Erythroblast (primary cell): ENCODE measurements around the gene NPM1.

ENCODE experiments used
- GATA1 ChIP-seq: IDR thresholded peaks from 2 replicates; pipeline ENCODE4 v1.6.1; 2011; ENCODE audit warnings: low read depth, mild to moderate bottlenecking, control low read depth, low read length, moderate library complexity
- POLR2A ChIP-seq: IDR thresholded peaks from 2 replicates; pipeline ENCODE4 v1.6.1; 2011; ENCODE audit warnings: mild to moderate bottlenecking, low read length

DNA sequence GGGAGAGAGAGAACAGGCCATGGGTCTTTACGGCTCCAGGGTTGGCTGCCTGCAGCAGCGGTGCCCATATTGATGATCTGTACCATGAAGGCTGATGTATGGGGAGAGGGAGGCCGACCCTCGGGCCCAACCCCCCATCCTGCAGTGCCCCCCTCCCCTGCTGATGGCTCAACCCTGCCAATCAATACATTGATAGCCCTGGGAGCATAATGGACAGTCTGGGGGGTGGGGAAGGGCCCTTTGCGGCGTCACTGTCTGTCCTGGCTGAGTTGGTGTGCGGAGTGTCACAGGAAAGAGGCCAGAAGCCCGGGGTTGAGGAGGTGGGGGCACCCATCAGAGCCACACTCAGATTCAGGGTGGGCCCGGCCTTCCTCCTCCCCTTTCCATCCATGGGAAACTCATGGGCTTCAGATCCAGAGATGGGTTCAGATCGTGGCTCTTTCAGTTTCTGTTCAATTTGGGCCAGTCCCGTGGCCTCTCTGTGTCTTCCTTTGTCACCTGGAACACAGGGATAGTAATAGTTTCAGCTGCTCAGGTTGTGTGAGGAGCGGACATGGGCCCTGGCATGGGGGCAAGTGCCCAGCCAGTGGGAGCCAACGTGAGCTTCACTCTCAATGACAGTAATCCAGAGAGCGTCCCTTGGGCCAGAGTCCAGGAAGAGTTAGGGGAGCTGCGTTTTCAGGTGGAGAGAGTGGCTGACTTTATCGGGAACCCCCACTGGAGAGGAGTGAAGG lies 41.3 kb downstream of the NPM1 start:
- TF ChIP-seq POLR2A: no peak
- no peak for TF ChIP-seq GATA1
